Esophagus squamous epithelium (tissue), 5 donors: ENCODE measurements around the gene SH2D6. TPM values are rescaled to one million over a fixed set of nuclear protein-coding genes. Genes with fewer than 3 reads are reported as not detected.
A peak's percentile ranks its signal among the peaks of the same experiment; 100 is the strongest.
"Not testable (repeated sequence)": the region's sequence is repeated elsewhere in the genome, so short reads cannot be mapped to it uniquely, and the experiment has no call there.

Source experiments
- DNase-seq: peaks from one replicate; lab custom pipeline; 2025; lab: John Stamatoyannopoulos, UW
- H3K27ac ChIP-seq, 4 donors: fragments of 200-600 bp; sonication (generic); one replicate each; pipeline ENCODE4 v1.5.1; 2016 to 2019; ENCODE audit warnings: mild to moderate bottlenecking in 1 of 4
- H3K27me3 ChIP-seq, 4 donors: fragments of 200-600 bp; sonication (generic); 1 replicate in 3 of 4; 2 replicates in 1 of 4; pipeline versions ENCODE4 v1.5.1 to v1.6.0; 2017 to 2021; ENCODE audit warnings: antibody characterized with exemption in 1 of 4
- H3K36me3 ChIP-seq, 3 donors: fragments of 200-600 bp; sonication (generic); one replicate each; pipeline ENCODE4 v1.5.1; 2016 to 2019
- H3K4me1 ChIP-seq, 3 donors: fragments of 200-600 bp; sonication (generic); one replicate each; pipeline ENCODE4 v1.5.1; 2017 to 2019
- H3K4me3 ChIP-seq, 4 donors: fragments of 200-600 bp; sonication (generic); 1 replicate in 3 of 4; 2 replicates in 1 of 4; pipeline ENCODE4 v1.5.1; 2016 to 2019; ENCODE audit warnings: mild to moderate bottlenecking in 2 of 4, moderate library complexity in 1 of 4
- H3K9me3 ChIP-seq, 3 donors: fragments of 200-600 bp; sonication (generic); one replicate each; pipeline ENCODE4 v1.5.1; 2016 to 2019
- POLR2A ChIP-seq, 4 donors: fragments of 450-650 bp; IDR thresholded peaks; one replicate each; pipeline ENCODE4 v1.6.1; 2017; ENCODE audit warnings: antibody characterized with exemption in 4 of 4, mild to moderate bottlenecking in 4 of 4, moderate library complexity in 3 of 4
- WGBS, 2 donors: methylation state at CpG; one replicate each; pipeline ENCODE4 v1.1.5; 2018; 5-methylcytosine and 5-hydroxymethylcytosine counted together
- intact Hi-C: fragments of 100-400 bp; cut with DNase I; formaldehyde crosslinking; loops from one replicate; pipeline ENCODE4 v1.15.0; 2022
- total RNA-seq, 4 donors: library from RNA; depleted of rRNA; stranded (reverse); fragments of >200 nt; gene quantifications; one replicate each; pipeline ENCODE4 v1.1.0, GENCODE V29; 2016
- TF ChIP-seq, protein P1 (sequence below), 6 experiments: fragments of 450-650 bp in 4 of 6; fragments of 200-600 bp in 2 of 6; sonication (generic) in 2 of 6; IDR thresholded peaks; one replicate each; pipeline ENCODE4 v1.5.1; 2016 to 2019; ENCODE audit warnings: antibody characterized with exemption in 6 of 6, mild to moderate bottlenecking in 4 of 6, moderate library complexity in 4 of 6
- donor health status: DM: yes; HTN: yes; CAD: no.

Gene SH2D6
- total RNA-seq, 4 donors from 2014 or later, result 0.50 TPM; not detected in 3

DNA sequence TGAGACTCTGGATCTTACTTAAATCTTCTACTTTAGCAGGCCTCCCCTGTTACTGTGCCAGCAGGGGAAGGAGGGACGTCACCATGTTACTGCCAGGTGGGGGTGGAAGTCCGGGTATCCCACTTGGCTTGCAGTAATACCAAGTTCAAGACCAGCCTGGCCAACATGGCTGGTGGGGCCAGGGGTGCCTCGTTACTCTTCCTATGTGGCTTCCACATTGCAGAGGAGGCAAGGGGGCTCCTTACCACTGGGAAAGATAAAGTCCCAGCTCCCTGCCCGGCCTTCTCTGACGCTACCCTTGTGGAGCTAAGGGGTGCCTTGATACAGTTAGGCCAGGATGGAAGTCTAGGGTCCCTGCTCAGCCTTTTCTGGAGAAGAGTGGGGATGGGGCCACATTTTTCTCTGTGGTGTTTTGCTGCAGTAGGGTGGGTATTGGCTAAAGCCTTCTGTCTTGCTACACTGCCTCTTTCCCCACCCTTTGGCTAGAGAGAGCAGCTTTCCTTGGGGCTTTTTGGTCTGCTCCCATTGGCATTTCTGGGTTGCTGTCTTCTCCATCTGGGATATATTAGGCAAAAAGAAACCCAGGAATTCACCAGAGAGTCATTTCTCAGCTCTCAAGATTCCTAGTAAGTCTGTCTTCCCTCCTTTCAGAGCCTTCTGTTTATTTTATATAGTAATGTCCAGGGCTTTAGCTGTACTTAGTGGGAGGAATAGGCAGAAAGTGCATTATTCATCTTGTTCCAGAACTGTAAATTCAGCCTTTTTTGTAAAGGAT lies 42.0 kb upstream of the SH2D6 start:
- Histone ChIP-seq H3K9me3 (no peaks in the 10 kb centered on the region), H3K27ac (peak overlapping the region in 3 of 4 donors; percentile 4 to 64 (median 31)), H3K27me3 (no peaks in the 10 kb centered on the region), H3K36me3 (peaks cover 0 to 73% (median 6%) of the 10 kb centered on the region in 3 donors), H3K4me1 (peaks cover 6 to 26% (median 13%) of the 10 kb centered on the region in 3 donors), H3K4me3 (no peak overlapping the region)
- 100% methylated on average over 1 to 2 of the region's 5 CpGs for WGBS, 2 donors
- intact Hi-C loops, result no loop called here
- DNase-seq, result no peak
- TF ChIP-seq, protein P1, sequence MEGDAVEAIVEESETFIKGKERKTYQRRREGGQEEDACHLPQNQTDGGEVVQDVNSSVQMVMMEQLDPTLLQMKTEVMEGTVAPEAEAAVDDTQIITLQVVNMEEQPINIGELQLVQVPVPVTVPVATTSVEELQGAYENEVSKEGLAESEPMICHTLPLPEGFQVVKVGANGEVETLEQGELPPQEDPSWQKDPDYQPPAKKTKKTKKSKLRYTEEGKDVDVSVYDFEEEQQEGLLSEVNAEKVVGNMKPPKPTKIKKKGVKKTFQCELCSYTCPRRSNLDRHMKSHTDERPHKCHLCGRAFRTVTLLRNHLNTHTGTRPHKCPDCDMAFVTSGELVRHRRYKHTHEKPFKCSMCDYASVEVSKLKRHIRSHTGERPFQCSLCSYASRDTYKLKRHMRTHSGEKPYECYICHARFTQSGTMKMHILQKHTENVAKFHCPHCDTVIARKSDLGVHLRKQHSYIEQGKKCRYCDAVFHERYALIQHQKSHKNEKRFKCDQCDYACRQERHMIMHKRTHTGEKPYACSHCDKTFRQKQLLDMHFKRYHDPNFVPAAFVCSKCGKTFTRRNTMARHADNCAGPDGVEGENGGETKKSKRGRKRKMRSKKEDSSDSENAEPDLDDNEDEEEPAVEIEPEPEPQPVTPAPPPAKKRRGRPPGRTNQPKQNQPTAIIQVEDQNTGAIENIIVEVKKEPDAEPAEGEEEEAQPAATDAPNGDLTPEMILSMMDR (IDR thresholded peaks at IDR 0.05), result no peak
- TF ChIP-seq POLR2A (IDR thresholded peaks at IDR 0.05), result no peak

GRCh38 chr2:85377083-85377482 lies 41.4 kb upstream of the SH2D6 start:
- Histone ChIP-seq H3K9me3 (no peaks in the 10 kb centered on the region), H3K4me1 (peaks cover 6 to 26% (median 13%) of the 10 kb centered on the region in 3 donors), H3K27me3 (no peaks in the 10 kb centered on the region), H3K36me3 (peaks cover 0 to 72% (median 6%) of the 10 kb centered on the region in 3 donors), H3K27ac (peak overlapping the region in 3 of 4 donors; percentile 4 to 64 (median 31)), H3K4me3 (no peak overlapping the region)
- TF ChIP-seq, protein P1 (IDR thresholded peaks at IDR 0.05), result no peak
- TF ChIP-seq POLR2A (IDR thresholded peaks at IDR 0.05), result no peak
- DNase-seq, result no peak
- intact Hi-C loops, result no loop called here
- WGBS, 2 donors, result 68 to 79% methylated on average over 5 to 7 of the region's 11 CpGs

GRCh38 chr2:85378257-85378656 lies 40.3 kb upstream of the SH2D6 start:
- DNase-seq, result no peak
- Histone ChIP-seq H3K4me1 (peaks cover 6 to 26% (median 13%) of the 10 kb centered on the region in 3 donors), H3K27me3 (no peaks in the 10 kb centered on the region), H3K27ac (peak overlapping the region in 3 of 4 donors; percentile 16 to 64 (median 31)), H3K9me3 (no peaks in the 10 kb centered on the region), H3K4me3 (no peak overlapping the region), H3K36me3 (peaks cover 0 to 72% (median 6%) of the 10 kb centered on the region in 3 donors)
- no peak for TF ChIP-seq POLR2A (IDR thresholded peaks at IDR 0.05)
- TF ChIP-seq, protein P1 (IDR thresholded peaks at IDR 0.05), result no peak
- 51 to 69% methylated on average over 5 of the region's 5 CpGs for WGBS, 2 donors
- intact Hi-C loops, result no loop called here

DNA sequence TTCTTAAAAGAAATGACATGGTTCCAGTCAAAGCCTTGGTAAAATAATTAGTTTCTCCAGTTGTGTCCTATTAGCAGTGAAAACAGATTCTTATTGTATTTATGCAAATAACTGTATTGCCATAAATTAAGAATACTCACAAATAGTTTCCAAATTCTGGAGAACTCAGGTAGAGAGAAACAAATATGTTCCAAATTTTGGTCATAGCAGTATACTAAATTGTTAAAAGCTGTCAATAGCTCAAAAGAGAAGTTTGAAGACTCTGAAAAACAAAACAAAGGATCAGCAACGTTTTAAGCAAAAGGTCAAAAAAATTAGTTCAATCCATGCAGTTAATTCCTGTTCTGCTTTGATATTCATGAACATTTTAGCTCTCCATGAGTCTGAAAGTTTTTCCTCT lies 38.5 kb upstream of the SH2D6 start:
- WGBS, 2 donors, result 53 to 66% methylated on average over 1 of the region's 1 CpG
- no peak overlapping the region for H3K27ac ChIP-seq
- H3K9me3 ChIP-seq, result no peaks in the 10 kb centered on the region
- H3K4me3 ChIP-seq, result no peak overlapping the region
- intact Hi-C loops, result no loop called here
- H3K27me3 ChIP-seq, result no peaks in the 10 kb centered on the region
- H3K4me1 ChIP-seq, result peaks cover 6 to 26% (median 13%) of the 10 kb centered on the region in 3 donors
- no peak for DNase-seq
- TF ChIP-seq, protein P1 (IDR thresholded peaks at IDR 0.05), result no peak
- H3K36me3 ChIP-seq, result peaks cover 0 to 84% (median 14%) of the 10 kb centered on the region in 3 donors

DNA sequence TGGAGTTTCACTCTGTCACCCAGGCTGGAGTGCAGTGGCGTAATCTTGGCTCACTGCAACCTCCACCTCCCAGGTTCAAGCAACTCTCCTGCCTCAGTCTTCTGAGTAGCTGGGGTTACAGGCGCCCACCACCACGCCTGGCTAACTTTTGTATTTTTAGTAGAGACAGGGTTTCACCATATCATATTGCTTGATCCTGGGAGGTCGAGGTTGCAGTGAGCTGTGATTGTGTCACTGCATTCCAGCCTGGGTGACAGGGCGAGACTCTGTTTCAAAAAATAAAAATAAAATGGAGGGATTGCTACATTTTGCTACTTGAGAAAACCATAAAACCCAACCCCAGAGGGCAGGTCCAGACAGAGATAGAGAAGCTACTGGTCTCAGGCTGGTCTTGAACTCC lies 35.4 kb upstream of the SH2D6 start:
- 85 to 93% methylated on average over 3 to 5 of the region's 5 CpGs for WGBS, 2 donors
- DNase-seq, intact Hi-C loops, H3K9me3 ChIP-seq, H3K27me3 ChIP-seq, H3K4me3 ChIP-seq, H3K4me1 ChIP-seq, H3K27ac ChIP-seq: not testable (repeated sequence)
- H3K36me3 ChIP-seq, result peaks cover 0 to 84% (median 22%) of the 10 kb centered on the region in 3 donors
